Measurements from ENCODE around the gene OMA1. TPM values are rescaled to one million over a fixed set of nuclear protein-coding genes. Genes with fewer than 3 reads are reported as not detected.
"Not testable (repeated sequence)": the region's sequence is repeated elsewhere in the genome, so short reads cannot be mapped to it uniquely, and the experiment has no call there.

OMA1 gene
- total RNA-seq, 1 donor from 2014 or later = 47.3 TPM

DNA sequence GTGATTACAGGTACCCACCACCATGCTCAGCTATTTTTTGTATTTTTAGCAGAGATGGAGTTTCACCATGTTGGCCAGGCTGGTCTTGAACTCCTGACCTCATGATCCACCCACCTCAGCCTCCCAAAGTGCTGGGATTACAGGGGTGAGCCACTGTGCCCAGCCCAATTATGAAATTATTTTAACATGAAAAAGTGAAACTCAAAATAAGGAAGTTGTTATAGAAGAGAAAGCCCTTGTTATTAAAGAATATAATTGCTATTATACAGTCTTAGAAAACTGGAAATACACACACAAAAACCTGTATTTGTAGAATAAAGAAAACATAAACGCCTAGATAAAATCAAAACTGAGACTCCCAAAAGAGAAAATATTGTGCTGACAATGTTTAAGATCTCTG lies 14.7 kb downstream of the OMA1 start:
- not testable (repeated sequence) for DNase-seq (ENCODE audit: low spot score in 2 of 2); FAIRE-seq

DNA sequence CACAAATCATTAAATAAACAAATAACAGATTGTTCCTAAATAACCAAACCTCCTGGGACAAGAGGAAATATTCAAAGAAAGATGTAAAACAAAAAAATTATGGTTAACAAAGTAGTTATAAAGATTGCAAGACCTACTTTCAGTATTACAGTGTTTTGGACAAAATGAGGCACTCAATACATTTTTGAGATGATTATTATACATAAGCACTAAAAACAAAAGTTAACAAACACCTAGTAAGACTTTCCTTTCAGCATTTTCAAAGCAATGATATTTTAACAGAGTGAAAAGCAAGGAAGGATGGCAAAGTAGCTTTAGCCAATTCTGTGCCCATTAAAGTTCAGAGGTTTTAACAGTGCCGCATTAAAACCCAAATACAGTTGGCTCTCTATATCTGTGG lies 17.2 kb downstream of the OMA1 start:
- FAIRE-seq = no peak
- DNase-seq (ENCODE audit: low spot score in 2 of 2) = no peak

DNA sequence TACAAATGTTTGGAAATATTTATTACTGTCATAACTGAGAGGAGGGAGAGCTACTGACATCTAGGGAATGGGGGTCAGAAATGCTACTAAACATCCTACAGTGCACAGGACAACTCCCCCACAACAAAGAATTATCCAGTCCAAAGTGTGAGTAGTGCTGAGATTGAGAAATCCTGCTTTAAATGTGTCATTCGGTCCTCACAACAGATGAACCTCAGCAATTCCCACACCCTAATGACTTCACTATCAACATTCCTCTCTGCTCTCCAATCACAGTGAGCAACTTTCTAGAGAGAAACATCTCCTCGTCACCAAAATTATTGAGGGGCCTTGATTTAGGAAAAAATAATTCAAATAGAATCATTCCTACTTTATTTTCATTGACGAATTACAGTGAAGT lies 18.0 kb downstream of the OMA1 start:
- FAIRE-seq = no peak
- DNase-seq (ENCODE audit: low spot score in 2 of 2) = no peak

DNA sequence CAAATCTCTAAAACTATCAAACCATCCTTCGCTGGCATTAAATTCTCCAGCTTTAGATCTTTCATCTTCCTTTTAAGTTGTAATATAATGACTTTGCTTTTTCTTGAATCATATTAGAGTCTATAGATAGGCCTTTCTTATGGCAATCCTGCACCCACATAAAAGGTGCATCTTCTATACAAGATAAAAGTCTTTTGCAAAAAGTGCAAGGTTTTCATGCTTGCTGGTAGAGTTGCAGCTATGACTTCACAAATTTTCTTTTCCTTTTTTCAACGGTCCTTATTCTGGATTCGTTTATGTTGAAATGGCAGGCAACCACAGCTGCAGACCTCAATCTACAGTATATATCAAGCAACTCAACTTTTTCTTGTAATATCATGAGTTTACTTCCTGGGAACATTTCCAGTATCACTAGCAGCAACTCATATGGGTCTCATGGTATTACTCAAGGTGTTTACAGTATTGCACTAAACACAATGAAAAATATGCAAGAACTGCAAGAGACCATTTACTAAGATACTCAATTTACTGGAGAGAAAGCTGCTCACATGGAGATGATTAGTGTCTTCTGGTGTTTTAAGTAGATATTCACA lies 22.1 kb downstream of the OMA1 start:
- no peak for DNase-seq (ENCODE audit: low spot score in 2 of 2)
- no peak for FAIRE-seq

DNA sequence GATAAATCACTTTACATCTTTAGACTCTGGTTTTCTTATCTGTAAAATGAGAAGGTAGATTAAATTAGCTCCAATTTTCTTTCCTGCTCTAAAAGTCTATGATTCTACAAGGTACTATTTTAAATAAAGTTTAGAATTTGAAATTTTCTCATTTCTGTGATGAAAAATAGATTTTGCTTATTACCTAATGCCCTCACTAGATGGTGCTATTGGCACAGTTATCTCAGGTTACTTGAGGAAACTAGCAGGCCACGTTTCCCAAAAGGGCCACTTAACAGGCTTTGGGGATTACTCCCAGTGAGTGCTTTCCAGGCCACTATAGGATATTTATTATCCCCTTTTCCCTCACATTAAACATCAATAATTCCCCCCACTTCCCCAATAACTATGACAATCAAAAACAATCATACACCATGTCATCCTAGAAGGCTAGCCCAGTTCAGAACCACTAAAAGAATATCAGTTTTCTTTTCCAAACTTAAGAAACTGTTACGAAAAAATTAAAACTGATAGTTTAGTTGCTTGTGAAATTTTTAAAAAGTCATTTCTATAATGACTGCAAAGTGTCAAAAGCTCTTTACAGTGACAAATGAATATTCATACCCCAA lies 30.6 kb downstream of the OMA1 start:
- DNase-seq (ENCODE audit: low spot score in 2 of 2) = peak; percentile 47 to 51
- FAIRE-seq = peak; percentile 83

DNA sequence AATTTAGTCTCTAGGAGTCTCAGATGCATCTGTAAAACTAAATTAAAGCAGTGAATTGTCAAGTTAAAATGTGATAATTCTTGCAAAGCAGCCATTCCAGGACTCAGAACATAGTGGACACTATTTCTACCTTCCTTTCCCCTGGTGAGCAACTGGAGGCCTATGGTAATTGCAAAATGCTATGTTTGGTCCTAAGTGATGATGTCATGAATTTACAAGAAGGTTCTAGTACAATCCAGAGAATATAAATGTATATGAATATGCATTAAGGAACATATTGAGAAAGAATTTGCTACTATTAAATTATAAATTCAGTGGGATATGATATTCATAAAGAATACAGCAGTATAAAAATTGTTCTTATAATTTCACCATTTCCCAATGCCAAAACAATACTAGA lies 32.6 kb downstream of the OMA1 start:
- no peak for DNase-seq (ENCODE audit: low spot score in 2 of 2)
- FAIRE-seq = no peak

DNA sequence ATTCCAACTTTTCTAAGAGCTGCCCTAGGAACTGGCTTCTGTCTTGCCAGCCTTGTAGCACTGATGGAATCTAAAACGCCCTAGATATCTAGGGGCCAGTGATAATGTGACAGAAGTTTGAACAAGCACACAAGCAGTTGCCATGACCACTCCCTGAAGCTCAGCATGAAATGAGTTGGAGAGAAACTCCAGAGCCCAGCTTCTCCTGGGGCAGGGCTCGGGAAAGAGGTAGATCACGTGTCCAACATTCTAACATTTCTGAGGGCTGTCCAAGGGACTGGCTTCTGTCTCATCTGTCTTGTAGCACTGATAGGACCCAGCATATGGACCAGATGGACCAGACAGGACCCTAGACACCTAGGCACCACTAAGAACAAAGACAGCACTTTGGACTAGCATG lies 37.9 kb downstream of the OMA1 start:
- no peak for FAIRE-seq
- DNase-seq (ENCODE audit: low spot score in 2 of 2) = no peak

DNA sequence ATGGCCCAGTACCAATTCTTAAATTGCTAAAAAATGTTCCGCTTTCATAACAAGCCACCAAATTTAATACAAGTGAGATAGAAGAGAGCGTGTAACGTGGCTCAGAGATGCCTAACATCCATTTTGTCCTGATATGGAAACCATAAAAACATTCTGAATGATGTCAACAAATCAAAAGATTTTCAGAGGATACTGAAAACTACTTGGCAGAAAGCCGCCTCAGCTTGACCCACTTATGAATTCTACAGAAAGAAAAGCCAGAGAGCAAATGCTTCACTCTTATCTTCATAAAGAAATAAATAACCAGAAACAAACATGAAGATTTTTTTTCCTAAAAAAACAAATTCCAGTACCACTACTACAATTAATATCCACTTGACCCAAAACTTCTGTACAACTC lies 41.2 kb downstream of the OMA1 start:
- FAIRE-seq (no peak), DNase-seq (ENCODE audit: low spot score in 2 of 2) (no peak)

DNA sequence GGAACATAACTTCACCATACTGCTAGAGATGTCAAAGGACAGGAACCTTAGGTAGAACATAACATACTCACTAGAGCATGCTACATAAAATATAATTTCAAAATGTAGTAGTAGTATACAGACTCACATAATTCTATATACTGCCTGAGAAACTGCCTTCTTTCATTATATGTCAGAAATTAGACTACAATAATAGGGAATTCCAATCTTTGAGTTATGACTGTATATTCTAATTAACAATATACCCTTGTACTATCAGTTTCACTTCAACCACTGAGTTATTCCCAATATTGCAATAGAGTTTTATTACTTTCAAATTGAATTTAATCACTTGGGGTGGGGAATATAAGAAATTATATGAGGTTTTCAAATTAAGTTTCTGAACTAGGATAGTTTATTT lies 44.0 kb downstream of the OMA1 start:
- FAIRE-seq (no peak), DNase-seq (ENCODE audit: low spot score in 2 of 2) (no peak)

DNA sequence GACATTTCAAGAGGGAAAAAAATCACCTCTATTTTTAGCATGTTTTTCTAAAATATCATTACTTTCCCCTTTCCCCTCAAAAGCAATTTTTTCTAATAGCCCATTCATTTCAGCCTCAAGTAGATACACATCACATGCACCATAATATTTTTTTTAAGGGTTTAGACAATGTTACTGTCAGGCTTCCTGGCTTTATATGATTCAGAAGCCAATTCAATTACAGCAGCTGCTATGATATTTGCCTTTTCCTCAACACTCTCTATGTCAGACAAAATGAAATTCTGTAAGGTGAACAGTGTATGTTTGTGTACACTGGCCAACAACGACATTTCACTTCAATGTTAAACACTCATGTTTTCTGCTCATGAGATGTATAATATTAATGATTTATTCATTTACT lies 46.5 kb downstream of the OMA1 start:
- DNase-seq (ENCODE audit: low spot score in 2 of 2) = no peak
- no peak for FAIRE-seq

DNA sequence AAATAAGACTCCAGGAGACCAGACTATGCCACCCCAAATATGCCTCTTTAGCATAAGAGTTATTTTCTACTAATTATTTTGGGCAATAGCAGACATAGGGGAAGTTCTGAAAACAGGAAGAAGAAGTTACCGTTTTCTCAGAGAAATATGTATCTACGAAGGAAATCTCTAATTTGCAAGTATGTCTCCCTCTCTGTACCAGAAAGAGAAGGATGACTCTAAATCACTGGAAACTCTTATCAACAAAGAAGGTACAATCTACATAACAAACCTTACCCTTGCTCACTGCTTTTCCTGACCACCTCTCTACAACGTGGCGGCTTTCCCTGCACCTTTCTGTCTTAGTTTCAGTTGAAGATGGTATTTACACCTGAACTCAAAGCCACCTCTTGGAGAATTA lies 49.0 kb downstream of the OMA1 start:
- FAIRE-seq (no peak), DNase-seq (ENCODE audit: low spot score in 2 of 2) (no peak)

DNA sequence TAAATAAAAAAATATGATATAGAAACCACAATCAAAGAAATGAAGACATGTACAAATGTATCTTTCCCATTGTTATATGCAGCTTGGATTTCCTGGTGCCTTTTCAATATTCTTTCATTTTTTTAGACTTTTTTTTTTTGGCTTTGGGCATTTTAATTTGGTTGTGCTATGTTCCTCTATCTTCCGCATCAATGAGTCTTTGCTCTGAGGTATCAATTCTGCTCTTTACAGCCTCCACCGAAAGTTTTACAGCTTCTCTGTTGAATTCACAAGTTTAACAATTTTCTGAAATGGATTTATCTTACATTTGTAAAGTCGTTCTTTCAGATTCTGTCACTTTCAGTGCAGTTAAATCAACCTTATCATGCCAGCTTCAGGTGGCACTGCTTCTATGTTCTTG lies 50.5 kb downstream of the OMA1 start:
- FAIRE-seq (no peak), DNase-seq (ENCODE audit: low spot score in 2 of 2) (no peak)

DNA sequence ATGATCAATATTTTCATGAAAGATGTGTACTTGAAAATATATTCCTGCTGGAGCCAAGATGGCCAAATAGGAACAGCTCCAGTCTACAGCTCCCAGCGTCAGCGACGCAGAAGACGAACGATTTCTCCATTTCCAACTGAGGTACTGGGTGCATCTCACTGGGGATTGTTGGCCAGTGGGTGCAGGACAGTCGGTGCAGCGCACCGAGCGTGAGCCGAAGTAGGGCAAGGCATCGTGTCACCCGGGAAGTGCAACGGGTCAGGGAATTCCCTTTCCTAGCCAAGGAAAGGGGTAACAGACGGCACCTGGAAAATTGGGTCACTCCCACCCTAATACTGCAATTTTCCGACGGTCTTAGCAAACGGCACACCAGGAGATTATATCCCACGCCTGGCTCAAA lies 57.6 kb downstream of the OMA1 start:
- not testable (repeated sequence) for DNase-seq (ENCODE audit: low spot score in 2 of 2); FAIRE-seq

DNA sequence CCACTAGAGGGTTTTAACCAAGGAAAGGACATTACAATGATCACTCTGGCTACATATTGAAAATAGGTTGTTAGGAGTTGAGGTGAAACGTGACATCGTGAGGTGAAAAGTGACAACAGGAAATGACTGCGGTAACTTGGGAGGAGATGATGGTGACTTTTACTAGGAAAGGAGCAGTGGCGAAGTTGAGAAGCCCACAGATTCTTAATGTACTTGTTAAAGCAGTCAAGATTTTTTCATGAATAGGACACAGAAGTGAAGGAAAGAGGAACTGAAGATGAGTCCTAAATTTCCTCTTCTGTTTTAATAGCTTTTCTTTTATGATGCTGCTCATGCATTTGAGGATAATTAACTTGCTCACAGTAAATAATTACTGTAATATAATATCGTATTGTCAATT lies 59.5 kb downstream of the OMA1 start:
- FAIRE-seq (no peak), DNase-seq (ENCODE audit: low spot score in 2 of 2) (no peak)

DNA sequence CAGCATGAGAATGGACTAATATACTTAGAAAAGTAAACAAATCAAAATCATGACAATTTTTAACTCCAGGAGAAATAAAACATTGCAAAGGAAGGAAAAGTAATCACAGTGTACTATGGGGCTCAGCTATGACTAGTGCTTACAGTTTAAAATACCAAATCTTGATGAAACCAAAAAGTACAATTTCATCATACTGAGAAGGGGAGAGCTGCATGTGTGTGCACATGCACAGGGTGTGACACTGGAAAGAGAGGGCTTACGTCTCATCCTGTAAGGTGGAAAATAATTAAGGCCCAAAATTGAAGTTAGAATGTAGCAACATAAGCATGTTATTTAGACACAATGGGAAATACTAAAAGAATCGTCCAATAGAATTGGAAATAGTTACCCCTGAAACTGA lies 64.6 kb downstream of the OMA1 start:
- FAIRE-seq (no peak), DNase-seq (ENCODE audit: low spot score in 2 of 2) (no peak)

DNA sequence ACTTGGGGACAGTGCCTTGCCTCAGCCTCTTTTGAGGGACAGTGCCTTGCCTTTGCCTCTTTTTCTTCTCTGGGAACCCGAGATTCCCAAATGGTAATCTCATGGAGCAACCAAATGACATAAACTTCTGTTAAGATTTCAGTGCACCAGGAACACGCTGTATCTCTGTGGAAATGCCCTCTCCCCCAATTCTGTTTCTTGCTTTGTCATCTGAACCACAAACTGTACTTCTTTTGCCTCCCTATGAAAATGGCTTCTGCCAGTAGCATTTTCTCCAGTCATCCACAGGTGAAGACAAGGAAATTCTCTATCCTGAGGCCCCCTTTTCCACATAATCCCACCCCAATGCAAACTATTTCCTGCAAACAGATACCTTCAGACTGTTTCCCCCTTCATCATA lies 66.3 kb downstream of the OMA1 start:
- DNase-seq (ENCODE audit: low spot score in 2 of 2) (no peak), FAIRE-seq (no peak)

DNA sequence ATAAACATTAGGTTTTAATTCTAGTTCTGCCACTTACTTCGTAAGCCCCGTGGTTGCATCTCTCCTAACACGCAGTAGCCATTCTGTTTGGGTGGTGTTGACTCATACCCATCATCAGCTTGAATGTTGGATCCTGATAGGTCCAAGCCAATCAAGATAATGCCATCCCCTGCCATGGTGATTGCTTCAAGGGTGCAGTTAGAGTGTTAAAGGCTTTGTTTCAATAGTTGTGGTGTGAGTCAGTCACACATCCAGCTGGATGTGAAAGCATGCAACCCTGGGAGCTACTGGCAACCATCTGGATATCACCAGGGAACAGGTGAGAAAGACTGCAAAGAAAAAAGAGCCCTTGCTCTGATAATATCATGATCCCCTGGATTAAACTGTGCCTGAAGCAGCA lies 69.1 kb downstream of the OMA1 start:
- DNase-seq (ENCODE audit: low spot score in 2 of 2) (no peak), FAIRE-seq (no peak)

DNA sequence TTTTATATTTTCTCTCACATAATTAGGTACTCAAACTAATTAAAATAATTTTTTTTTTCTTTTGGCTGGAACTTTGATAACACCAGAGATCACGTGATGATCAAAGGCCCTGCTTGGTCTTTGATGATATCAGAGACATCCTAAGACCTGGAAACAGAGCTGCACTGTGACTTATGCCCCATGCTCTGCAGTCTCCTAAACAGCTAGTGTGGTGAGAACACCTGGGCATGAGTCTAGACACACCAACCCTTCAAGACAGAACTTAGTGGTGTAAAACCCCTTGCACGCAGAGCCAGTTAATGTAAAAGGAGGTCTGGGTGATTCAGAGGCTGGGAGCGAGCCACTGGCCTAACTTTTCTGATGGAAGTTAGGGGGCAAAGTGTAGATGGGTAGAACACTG lies 70.3 kb downstream of the OMA1 start:
- DNase-seq (ENCODE audit: low spot score in 2 of 2) (no peak), FAIRE-seq (no peak)

DNA sequence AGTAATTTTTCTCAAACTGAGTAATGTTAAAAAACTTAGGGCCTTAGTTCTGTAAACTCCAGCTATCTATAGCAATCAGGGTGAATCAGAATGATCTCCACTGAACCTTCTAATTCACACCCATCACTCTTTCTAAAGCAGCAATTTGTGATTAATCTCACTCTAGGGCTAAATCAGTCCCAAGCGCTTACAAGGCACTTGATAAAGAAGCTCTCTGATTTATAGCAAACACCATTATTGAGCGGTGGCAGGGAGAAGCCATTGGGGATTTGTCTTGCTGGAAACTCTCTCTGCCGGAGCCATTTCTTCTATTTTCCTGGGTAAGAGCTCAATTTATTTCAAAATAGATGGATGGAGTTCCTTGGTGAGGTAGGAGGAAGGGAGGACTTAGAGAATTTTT lies 77.0 kb downstream of the OMA1 start:
- FAIRE-seq (no peak), DNase-seq (ENCODE audit: low spot score in 2 of 2) (no peak)

DNA sequence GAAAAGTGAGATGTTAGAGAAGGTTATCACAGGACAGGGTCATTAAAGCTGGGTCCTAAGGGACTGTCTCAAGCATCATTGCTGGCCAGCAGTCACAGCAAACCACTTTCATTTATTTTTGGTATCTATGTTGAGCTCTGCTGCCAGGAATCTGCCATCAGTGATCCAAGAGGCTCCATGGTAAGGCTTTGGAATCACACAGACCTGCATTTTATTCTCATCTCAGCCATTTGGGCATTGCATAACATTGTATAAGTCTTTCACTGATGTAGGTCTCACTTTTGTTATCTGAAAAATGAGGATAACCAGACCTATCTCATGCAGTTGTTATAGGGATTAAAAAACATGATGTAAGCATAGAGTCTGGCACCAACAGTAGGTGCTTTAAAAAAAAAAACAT lies 77.5 kb downstream of the OMA1 start:
- DNase-seq (ENCODE audit: low spot score in 2 of 2) = no peak
- no peak for FAIRE-seq

DNA sequence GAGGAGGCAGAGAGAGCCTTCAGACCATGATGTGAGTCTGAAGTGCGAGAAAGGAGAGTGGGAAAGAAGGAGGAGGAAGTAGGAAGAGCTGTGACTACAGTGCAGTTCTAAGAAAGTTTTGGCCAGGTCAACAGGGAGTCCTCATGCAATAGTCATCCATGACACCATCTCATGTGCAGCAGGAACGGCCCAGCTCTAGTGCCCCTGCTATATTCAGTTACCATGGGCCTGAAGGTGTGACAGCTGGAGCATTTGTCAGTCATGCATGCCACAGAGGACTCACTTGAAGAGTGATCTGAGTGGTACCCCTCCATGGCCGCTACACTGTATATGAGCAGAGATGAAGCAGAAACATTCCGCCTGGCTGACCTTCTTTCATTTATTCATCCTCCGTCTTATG lies 77.9 kb downstream of the OMA1 start:
- FAIRE-seq (no peak), DNase-seq (ENCODE audit: low spot score in 2 of 2) (no peak)

DNA sequence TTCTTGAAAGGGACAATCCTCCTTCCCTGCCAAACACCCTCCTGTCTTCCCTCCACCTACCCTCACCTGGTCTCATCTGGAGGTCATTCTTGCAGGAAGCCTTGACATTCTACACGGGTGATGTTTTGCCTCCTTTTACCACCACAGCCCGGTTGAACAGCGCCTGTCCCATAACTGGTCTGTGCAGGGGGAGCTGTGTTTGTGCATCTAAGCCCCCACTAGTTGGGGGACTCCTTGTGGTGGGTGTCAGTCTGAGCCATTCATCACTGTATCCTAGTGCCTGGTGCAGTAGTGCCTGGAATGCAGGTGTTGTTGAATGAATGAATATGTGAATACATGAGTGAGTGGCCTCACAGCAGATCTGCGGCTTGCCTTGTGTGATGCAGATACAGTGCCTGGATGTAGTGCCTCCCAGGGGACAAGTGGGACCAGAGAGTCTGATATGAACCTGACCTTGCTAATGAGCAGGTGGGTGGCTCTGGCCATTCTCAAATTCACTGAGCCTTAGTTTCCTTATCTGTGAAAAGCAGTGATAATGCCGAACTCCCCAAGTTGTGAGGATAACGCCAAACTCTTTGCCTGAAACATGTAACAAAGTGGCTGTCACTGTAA lies 79.8 kb downstream of the OMA1 start:
- no peak for FAIRE-seq
- DNase-seq (ENCODE audit: low spot score in 2 of 2) = no peak
